Measurements from ENCODE around the gene TIGAR.

Gene TIGAR

DNA sequence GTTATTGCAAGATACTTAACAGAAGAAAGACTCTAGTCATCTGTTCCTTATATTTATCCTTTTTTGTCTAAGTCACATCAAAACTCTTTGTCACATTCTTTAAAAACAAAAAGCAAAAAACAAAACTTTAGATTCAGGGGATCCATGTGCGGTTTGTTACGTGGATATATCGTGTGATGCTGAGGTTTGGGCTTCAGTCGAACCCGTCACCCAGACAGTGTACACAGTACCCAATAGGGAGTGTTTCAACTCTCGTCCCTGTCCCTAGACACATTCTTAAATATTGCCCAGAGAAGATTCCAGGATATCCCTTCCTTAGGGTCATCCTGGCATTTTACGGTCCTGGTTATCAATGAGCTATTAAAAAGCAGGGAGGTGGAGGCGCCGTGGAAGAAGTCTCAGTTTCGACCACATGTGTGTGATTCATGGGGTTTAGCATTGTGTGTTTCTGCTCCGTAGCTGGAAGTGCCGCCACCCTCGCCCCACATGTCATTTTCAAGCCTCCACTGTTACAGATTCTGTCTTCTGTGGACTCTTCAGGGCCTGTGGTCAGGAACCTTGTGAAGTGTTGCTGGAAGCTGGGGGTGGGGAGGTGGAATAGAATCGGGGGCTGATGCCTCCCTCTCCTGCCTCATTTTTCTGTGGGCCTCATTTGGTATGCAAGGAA, 27.6 kb upstream of the TIGAR start:
- CTCF ChIA-PET = interaction anchor here (1.8 to 2.7 kb wide), 4 partner anchors 12 to 407 kb away, joined by 4 to 8 read pairs (median 6); no protein-coding TSS in a partner anchor
- 87% methylated on average over 7 of the region's 14 CpGs for WGBS (ENCODE audit: insufficient coverage)
- H3K9me3 ChIP-seq (ENCODE audit: control extremely low read depth in 1 of 5, control insufficient read depth in 4 of 5, insufficient read depth in 2 of 5, low read depth in 1 of 5, low read length in 4 of 5) = no peaks in the 10 kb centered on the region
- peaks cover 0 to 33% (median 20%) of the 10 kb centered on the region in 4 experiments for H3K4me1 ChIP-seq (ENCODE audit: control extremely low read depth in 1 of 4, control insufficient read depth in 4 of 4, insufficient read depth in 4 of 4, low read length in 3 of 4)
- peaks cover 25 to 93% (median 74%) of the 10 kb centered on the region in 4 experiments for H3K36me3 ChIP-seq (ENCODE audit: control insufficient read depth in 4 of 4, insufficient read depth in 4 of 4, low read length in 3 of 4)
- POLR2A ChIA-PET = no interaction called here
- no peaks in the 10 kb centered on the region for H3K27me3 ChIP-seq (replicated peaks in 2 of 5; ENCODE audit: control insufficient read depth in 4 of 5, insufficient read depth in 5 of 5, low read length in 4 of 5)
- no peak for DNase-seq
- no peak overlapping the region for H3K4me3 ChIP-seq (ENCODE audit: control insufficient read depth in 1 of 7, extremely low read depth in 1 of 7, insufficient read depth in 4 of 7, low read depth in 2 of 7, low read length in 6 of 7)
- H3K27ac ChIP-seq (ENCODE audit: insufficient read depth in 1 of 2, low read depth in 1 of 2, low read length in 2 of 2, poor library complexity in 1 of 2, severe bottlenecking in 2 of 2) = no peak overlapping the region

DNA sequence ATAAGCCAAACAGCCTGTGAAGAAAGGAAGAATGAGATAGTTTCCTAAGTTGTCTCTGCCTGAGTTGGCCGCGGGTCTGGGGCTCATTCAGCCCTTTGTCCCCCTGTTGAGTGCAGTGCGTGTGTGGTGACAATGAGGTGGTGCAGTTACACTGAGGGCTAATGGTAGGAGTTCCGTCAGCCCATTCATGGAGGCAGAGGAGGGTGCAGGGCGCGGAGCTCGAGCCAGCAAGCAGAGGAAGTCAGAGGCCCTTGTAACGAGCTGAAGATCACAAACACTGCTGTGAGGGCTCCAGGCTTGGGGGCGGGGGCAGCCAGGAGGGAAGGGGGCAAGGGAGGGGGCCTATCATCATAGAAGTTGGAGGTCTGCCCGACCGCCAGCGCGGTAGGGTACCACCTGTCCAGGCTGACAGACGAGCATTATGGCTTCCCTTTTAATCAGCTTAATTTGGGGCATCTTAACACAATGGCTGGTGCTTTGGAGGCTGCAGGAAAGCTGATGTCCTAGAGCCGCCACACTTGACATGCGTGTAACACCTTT, 27.0 kb upstream of the TIGAR start:
- CTCF ChIA-PET = interaction anchor here (1.0 to 2.0 kb wide), 6 partner anchors 8 to 411 kb away, joined by 3 to 7 read pairs (median 4); no protein-coding TSS in a partner anchor
- DNase-seq = no peak
- no peak overlapping the region for H3K4me3 ChIP-seq (ENCODE audit: control insufficient read depth in 1 of 7, extremely low read depth in 1 of 7, insufficient read depth in 4 of 7, low read depth in 2 of 7, low read length in 6 of 7)
- H3K4me1 ChIP-seq (ENCODE audit: control extremely low read depth in 1 of 4, control insufficient read depth in 4 of 4, insufficient read depth in 4 of 4, low read length in 3 of 4) = peaks cover 0 to 27% (median 14%) of the 10 kb centered on the region in 4 experiments
- peaks cover 25 to 92% (median 72%) of the 10 kb centered on the region in 4 experiments for H3K36me3 ChIP-seq (ENCODE audit: control insufficient read depth in 4 of 4, insufficient read depth in 4 of 4, low read length in 3 of 4)
- no peak overlapping the region for H3K27ac ChIP-seq (ENCODE audit: insufficient read depth in 1 of 2, low read depth in 1 of 2, low read length in 2 of 2, poor library complexity in 1 of 2, severe bottlenecking in 2 of 2)
- 66% methylated on average over 15 of the region's 16 CpGs for WGBS (ENCODE audit: insufficient coverage)
- H3K27me3 ChIP-seq (replicated peaks in 2 of 5; ENCODE audit: control insufficient read depth in 4 of 5, insufficient read depth in 5 of 5, low read length in 4 of 5) = no peaks in the 10 kb centered on the region
- no peaks in the 10 kb centered on the region for H3K9me3 ChIP-seq (ENCODE audit: control extremely low read depth in 1 of 5, control insufficient read depth in 4 of 5, insufficient read depth in 2 of 5, low read depth in 1 of 5, low read length in 4 of 5)
- POLR2A ChIA-PET = no interaction called here

DNA sequence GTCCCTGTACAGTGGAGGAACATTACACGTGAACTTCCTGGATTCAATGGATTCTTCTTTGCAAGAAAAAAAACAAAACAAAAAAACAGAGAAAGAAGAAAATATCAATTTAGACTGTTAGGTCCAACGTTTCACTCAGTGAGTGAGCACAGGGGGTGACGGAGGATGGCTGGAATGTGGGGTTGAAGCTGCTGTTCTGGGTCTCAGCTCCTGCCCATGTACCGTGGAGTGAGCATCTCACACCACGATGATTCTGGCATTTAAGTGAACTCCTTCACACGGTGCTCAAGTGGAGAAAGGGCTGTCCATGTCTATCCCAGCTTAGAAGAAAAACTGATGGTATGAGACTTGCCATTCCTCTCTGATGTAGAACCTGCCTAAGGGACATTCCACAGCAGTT, 24.3 kb upstream of the TIGAR start:
- 100% methylated on average over 5 of the region's 6 CpGs for WGBS (ENCODE audit: insufficient coverage)
- POLR2A ChIA-PET = no interaction called here
- CTCF ChIA-PET = interaction anchor here (0.6 kb wide), 1 partner anchor 301 kb away, joined by 3 read pairs; no protein-coding TSS in a partner anchor
- Histone ChIP-seq H3K4me1 (ENCODE audit: control extremely low read depth in 1 of 4, control insufficient read depth in 4 of 4, insufficient read depth in 4 of 4, low read length in 3 of 4) (peaks cover 0 to 15% (median 2%) of the 10 kb centered on the region in 4 experiments), H3K27ac (ENCODE audit: insufficient read depth in 1 of 2, low read depth in 1 of 2, low read length in 2 of 2, poor library complexity in 1 of 2, severe bottlenecking in 2 of 2) (no peak overlapping the region), H3K36me3 (ENCODE audit: control insufficient read depth in 4 of 4, insufficient read depth in 4 of 4, low read length in 3 of 4) (peaks cover 26 to 92% (median 74%) of the 10 kb centered on the region in 4 experiments), H3K4me3 (ENCODE audit: control insufficient read depth in 1 of 7, extremely low read depth in 1 of 7, insufficient read depth in 4 of 7, low read depth in 2 of 7, low read length in 6 of 7) (no peak overlapping the region), H3K27me3 (replicated peaks in 2 of 5; ENCODE audit: control insufficient read depth in 4 of 5, insufficient read depth in 5 of 5, low read length in 4 of 5) (no peaks in the 10 kb centered on the region), H3K9me3 (ENCODE audit: control extremely low read depth in 1 of 5, control insufficient read depth in 4 of 5, insufficient read depth in 2 of 5, low read depth in 1 of 5, low read length in 4 of 5) (no peaks in the 10 kb centered on the region)
- DNase-seq = no peak

DNA sequence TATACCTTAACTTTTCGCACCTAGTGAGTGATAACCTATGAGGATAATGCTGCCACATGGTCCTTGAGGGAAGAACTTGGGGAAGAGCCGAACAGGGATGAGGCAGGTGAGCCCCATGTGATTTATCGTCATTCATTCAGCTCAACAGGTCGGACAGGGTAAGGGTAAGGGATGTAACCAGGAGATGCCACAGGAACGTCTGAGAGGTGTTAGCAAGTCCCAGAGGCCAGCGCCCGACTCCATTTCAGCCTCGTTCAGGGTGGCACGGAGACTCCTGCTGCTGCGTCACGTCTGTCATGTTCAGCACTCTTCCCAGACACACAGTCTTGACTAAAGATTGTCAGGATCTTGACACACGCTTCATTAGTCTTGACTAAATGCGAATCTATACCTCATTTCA, 23.4 kb upstream of the TIGAR start:
- Histone ChIP-seq H3K4me1 (ENCODE audit: control extremely low read depth in 1 of 4, control insufficient read depth in 4 of 4, insufficient read depth in 4 of 4, low read length in 3 of 4) (peaks cover 0 to 13% (median 2%) of the 10 kb centered on the region in 4 experiments), H3K36me3 (ENCODE audit: control insufficient read depth in 4 of 4, insufficient read depth in 4 of 4, low read length in 3 of 4) (peaks cover 30 to 92% (median 73%) of the 10 kb centered on the region in 4 experiments), H3K9me3 (ENCODE audit: control extremely low read depth in 1 of 5, control insufficient read depth in 4 of 5, insufficient read depth in 2 of 5, low read depth in 1 of 5, low read length in 4 of 5) (no peaks in the 10 kb centered on the region), H3K27ac (ENCODE audit: insufficient read depth in 1 of 2, low read depth in 1 of 2, low read length in 2 of 2, poor library complexity in 1 of 2, severe bottlenecking in 2 of 2) (no peak overlapping the region), H3K27me3 (replicated peaks in 2 of 5; ENCODE audit: control insufficient read depth in 4 of 5, insufficient read depth in 5 of 5, low read length in 4 of 5) (no peaks in the 10 kb centered on the region), H3K4me3 (ENCODE audit: control insufficient read depth in 1 of 7, extremely low read depth in 1 of 7, insufficient read depth in 4 of 7, low read depth in 2 of 7, low read length in 6 of 7) (no peak overlapping the region)
- over 99% methylated on average over 11 of the region's 13 CpGs for WGBS (ENCODE audit: insufficient coverage)
- no peak for DNase-seq
- CTCF ChIA-PET = interaction anchor here (1.2 kb wide), 2 partner anchors 9 to 15 kb away, joined by 3 read pairs; no protein-coding TSS in a partner anchor
- POLR2A ChIA-PET = no interaction called here

DNA sequence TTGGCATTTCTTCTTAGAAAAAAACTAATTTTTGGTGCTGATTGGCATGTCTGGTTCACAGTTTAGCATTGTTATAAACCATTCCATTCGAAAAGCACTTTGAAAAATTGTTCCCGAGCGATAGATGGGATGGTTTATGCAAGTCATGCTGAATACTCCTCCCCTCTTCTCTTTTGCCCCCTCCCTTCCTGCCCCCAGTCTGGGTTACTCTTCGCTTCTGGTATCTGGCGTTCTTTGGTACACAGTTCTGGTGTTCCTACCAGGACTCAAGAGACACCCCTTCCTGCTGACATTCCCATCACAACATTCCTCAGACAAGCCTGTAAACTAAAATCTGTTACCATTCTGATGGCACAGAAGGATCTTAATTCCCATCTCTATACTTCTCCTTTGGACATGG, 20.1 kb upstream of the TIGAR start:
- ChIA-PET CTCF (interaction anchor here (1.2 kb wide), 1 partner anchor 191 kb away, joined by 3 read pairs; no protein-coding TSS in a partner anchor), POLR2A (no interaction called here)
- 91% methylated on average over 5 of the region's 5 CpGs for WGBS (ENCODE audit: insufficient coverage)
- no peak for DNase-seq
- Histone ChIP-seq H3K27me3 (replicated peaks in 2 of 5; ENCODE audit: control insufficient read depth in 4 of 5, insufficient read depth in 5 of 5, low read length in 4 of 5) (no peaks in the 10 kb centered on the region), H3K27ac (ENCODE audit: insufficient read depth in 1 of 2, low read depth in 1 of 2, low read length in 2 of 2, poor library complexity in 1 of 2, severe bottlenecking in 2 of 2) (no peak overlapping the region), H3K9me3 (ENCODE audit: control extremely low read depth in 1 of 5, control insufficient read depth in 4 of 5, insufficient read depth in 2 of 5, low read depth in 1 of 5, low read length in 4 of 5) (no peaks in the 10 kb centered on the region), H3K36me3 (ENCODE audit: control insufficient read depth in 4 of 4, insufficient read depth in 4 of 4, low read length in 3 of 4) (peaks cover 38 to 92% (median 76%) of the 10 kb centered on the region in 4 experiments), H3K4me3 (ENCODE audit: control insufficient read depth in 1 of 7, extremely low read depth in 1 of 7, insufficient read depth in 4 of 7, low read depth in 2 of 7, low read length in 6 of 7) (no peak overlapping the region), H3K4me1 (ENCODE audit: control extremely low read depth in 1 of 4, control insufficient read depth in 4 of 4, insufficient read depth in 4 of 4, low read length in 3 of 4) (no peaks in the 10 kb centered on the region)

DNA sequence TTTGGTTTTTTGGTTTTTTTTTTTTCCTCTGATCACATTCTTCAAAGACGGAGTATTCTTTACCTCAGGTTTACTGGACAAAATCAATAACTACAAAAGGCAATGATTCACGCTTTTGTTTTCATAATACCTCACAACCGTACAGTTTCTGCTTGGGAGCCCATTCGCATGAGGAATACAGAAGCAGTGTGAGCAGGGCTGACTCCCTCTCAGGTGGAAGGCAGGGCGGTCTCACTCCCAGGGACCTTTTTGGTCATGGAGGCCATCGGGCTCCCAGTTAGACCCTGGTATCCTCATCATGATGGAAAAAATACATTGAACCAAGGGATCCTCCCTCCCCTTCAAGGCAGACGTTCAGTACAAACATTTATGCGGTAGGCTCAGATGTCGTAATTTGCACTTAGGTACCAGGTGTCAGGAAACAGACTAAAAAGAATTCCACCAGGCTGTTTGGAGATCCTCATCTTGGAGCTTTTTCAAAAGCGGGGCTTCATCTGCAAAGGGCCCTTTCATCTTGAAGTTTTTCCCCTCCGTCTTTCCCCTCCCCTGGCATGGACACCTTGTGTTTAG, 19.0 kb upstream of the TIGAR start:
- Histone ChIP-seq H3K4me3 (ENCODE audit: control insufficient read depth in 1 of 7, extremely low read depth in 1 of 7, insufficient read depth in 4 of 7, low read depth in 2 of 7, low read length in 6 of 7) (no peak overlapping the region), H3K36me3 (ENCODE audit: control insufficient read depth in 4 of 4, insufficient read depth in 4 of 4, low read length in 3 of 4) (peaks cover 34 to 90% (median 74%) of the 10 kb centered on the region in 4 experiments), H3K9me3 (ENCODE audit: control extremely low read depth in 1 of 5, control insufficient read depth in 4 of 5, insufficient read depth in 2 of 5, low read depth in 1 of 5, low read length in 4 of 5) (no peaks in the 10 kb centered on the region), H3K27ac (ENCODE audit: insufficient read depth in 1 of 2, low read depth in 1 of 2, low read length in 2 of 2, poor library complexity in 1 of 2, severe bottlenecking in 2 of 2) (no peak overlapping the region), H3K27me3 (replicated peaks in 2 of 5; ENCODE audit: control insufficient read depth in 4 of 5, insufficient read depth in 5 of 5, low read length in 4 of 5) (no peaks in the 10 kb centered on the region), H3K4me1 (ENCODE audit: control extremely low read depth in 1 of 4, control insufficient read depth in 4 of 4, insufficient read depth in 4 of 4, low read length in 3 of 4) (no peaks in the 10 kb centered on the region)
- WGBS (ENCODE audit: insufficient coverage) = 95% methylated on average over 10 of the region's 11 CpGs
- ChIA-PET POLR2A (no interaction called here), CTCF (interaction anchor here (0.6 to 1.2 kb wide), 2 partner anchors 192 to 194 kb away, joined by 3 read pairs; no protein-coding TSS in a partner anchor)
- DNase-seq = no peak

DNA sequence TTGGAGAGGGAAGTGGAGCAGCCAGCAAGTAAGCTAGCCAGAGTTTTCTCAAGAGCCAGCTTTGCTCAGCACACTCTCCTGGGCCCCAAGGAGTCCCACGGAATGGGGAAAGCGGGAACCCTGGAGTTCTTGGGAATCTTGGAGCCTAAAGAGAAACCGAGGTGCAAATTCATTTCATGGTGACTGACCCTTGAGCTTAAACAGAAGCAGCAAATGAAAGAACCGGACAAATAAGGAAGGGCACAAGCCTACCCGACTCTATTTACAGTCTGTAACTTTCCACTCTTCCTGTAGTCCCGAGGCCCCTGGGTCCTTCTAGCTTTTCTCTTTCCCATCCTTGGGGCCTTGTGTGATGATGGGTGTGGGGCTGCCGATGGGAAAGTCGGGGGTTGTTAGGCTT, 18.1 kb upstream of the TIGAR start:
- whole genome bisulfite sequencing (ENCODE audit: insufficient coverage) = 100% methylated on average over 5 of the region's 8 CpGs
- POLR2A ChIA-PET = interaction anchor here (0.7 kb wide), 1 partner anchor 14 kb away, joined by 3 read pairs; no protein-coding TSS in a partner anchor
- Histone ChIP-seq H3K36me3 (ENCODE audit: control insufficient read depth in 4 of 4, insufficient read depth in 4 of 4, low read length in 3 of 4) (peaks cover 36 to 88% (median 71%) of the 10 kb centered on the region in 4 experiments), H3K4me3 (ENCODE audit: control insufficient read depth in 1 of 7, extremely low read depth in 1 of 7, insufficient read depth in 4 of 7, low read depth in 2 of 7, low read length in 6 of 7) (no peak overlapping the region), H3K4me1 (ENCODE audit: control extremely low read depth in 1 of 4, control insufficient read depth in 4 of 4, insufficient read depth in 4 of 4, low read length in 3 of 4) (peaks cover 0 to under 1% (median 0%) of the 10 kb centered on the region in 4 experiments), H3K27me3 (replicated peaks in 2 of 5; ENCODE audit: control insufficient read depth in 4 of 5, insufficient read depth in 5 of 5, low read length in 4 of 5) (no peaks in the 10 kb centered on the region), H3K27ac (ENCODE audit: insufficient read depth in 1 of 2, low read depth in 1 of 2, low read length in 2 of 2, poor library complexity in 1 of 2, severe bottlenecking in 2 of 2) (no peak overlapping the region), H3K9me3 (ENCODE audit: control extremely low read depth in 1 of 5, control insufficient read depth in 4 of 5, insufficient read depth in 2 of 5, low read depth in 1 of 5, low read length in 4 of 5) (no peaks in the 10 kb centered on the region)
- CTCF ChIA-PET = no interaction called here
- no peak for DNase-seq

All from common myeloid progenitor, CD34-positive (primary cell).